GM21576 (cell line): ENCODE data around the gene ITIH1.

ENCODE experiments used
- ATAC-seq: cut with Tn5 transposase; IDR thresholded peaks from one replicate; pipeline ENCODE4 v1.9.1; 2021; ENCODE audit warnings: mild to moderate bottlenecking, moderate library complexity; ENCODE audit not compliant: unreplicated experiment

ITIH1 gene

DNA sequence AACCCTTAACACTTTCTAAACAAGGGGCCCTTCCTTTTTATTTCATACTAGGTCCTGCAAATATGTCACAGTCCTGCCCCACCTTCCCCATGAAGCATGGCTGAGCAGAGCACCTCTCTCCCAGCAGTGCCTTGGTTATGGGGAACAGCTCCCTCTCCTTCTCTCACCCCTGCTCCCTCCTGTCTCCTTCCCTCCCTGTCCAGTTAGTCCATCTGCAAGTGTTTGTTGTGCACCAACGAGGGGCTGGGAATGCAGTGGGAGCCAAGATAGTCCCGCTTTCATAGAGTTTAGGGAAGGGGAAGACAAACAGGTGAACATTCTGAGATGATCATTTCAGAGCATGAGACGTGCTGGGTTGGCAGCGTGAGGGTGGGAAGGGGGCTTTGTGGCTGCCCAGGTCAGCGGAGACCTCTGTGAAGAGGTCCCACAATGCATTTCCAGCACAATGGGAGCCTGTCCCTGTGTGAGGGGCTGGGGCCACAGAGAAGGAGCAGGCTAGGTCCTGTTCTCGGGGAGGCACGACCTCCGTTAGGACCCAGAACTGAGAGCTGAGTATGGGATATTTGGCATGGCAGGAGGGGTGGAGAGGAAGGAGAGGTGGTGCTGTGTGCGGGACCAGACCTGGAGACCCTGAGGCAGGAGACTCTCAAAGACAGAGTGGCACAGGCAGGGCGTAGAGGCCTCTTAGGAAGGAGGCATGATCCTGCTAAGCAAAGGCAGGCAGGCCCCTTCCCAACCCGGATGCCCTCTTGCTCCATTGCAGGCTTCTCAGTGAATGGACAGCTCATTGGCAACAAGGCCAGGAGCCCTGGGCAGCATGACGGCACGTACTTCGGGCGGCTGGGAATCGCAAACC is 11.7 kb downstream of the ITIH1 start:
- no peak for ATAC-seq

DNA sequence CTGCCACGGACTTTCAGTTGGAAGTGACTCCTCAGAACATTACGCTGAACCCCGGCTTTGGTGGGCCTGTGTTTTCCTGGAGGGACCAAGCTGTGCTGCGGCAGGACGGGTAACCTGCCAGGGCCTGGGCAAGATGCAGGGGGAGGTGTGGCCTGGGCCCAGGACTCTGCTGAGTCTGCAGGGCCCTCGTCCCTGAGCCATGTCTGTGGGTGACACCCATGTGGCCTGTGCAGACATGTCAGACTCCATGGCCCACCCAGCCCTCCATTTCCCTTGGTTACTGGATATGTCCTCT is 12.3 kb downstream of the ITIH1 start:
- ATAC-seq = no peak

DNA sequence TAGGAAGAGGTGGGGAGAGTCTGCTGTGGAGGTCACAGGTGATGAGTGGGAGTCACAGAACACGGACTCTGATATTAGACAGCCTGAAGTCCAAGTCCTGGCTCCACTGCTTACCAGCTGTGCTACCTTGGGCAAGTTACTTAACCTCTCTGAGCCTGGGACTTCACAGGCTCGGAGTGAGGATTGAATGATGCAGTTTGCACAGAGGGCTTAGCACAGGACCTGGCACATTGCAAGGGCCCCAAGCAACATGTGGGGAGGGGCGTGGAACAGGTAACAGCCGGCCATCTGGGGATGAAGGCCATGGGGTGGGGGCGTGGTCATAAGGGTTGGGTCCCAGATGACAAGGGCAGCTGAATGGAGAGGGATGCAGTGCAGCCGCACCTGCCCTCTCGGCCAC is 12.9 kb downstream of the ITIH1 start:
- ATAC-seq = no peak

DNA sequence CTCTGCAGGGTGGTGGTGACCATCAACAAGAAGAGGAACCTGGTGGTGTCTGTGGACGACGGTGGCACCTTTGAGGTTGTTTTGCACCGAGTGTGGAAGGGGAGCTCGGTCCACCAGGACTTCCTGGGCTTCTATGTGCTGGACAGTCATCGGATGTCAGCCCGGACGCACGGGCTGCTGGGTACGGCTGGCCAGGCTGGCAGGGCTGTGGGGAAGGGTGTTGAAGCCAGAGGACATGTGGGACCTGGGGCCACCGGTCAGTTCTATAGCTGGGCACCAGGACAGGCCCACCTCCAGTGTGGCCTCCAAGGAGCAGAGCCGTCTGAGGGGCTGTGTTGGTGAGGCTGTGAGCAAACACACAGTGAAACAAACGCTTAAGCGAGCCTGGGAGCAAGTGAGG is 13.3 kb downstream of the ITIH1 start:
- ATAC-seq = no peak

DNA sequence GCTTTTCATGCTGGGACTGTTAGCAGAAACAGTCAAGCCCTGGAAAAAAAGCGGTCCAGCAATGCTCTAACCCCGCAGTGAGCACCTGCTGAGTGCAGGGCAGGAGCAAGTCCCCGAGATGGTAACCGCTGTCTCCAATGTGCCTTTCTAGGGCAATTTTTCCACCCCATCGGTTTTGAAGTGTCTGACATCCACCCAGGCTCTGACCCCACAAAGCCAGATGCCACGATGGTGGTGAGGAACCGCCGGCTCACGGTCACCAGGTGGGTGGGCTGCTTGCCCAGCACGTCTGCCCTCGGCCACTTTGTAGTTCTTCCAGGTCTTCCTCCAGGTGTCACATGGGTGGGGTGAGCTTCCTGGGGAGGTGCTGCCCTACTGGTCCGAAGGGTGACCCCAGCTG is 14.0 kb downstream of the ITIH1 start:
- ATAC-seq = no peak

DNA sequence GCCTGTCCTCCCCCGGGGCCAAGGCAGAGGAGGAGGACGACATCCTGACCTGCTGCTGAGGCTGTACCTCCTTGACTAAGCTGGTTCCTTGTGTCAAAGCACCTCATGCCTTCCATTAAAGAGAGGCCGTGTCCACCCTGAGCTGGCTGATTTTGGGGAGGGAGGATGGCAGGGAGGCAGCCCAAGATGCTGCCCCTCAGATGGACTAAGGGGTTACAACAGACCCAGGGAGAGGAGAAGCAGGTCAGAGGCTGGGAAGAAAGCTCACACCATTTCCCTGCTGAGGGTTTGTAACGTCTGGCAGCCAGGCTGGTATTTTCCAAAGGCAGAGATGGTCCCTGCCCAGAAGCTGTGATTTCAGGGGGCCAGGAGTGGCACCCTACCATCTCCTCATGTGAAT is 14.5 kb downstream of the ITIH1 start:
- ATAC-seq = no peak

DNA sequence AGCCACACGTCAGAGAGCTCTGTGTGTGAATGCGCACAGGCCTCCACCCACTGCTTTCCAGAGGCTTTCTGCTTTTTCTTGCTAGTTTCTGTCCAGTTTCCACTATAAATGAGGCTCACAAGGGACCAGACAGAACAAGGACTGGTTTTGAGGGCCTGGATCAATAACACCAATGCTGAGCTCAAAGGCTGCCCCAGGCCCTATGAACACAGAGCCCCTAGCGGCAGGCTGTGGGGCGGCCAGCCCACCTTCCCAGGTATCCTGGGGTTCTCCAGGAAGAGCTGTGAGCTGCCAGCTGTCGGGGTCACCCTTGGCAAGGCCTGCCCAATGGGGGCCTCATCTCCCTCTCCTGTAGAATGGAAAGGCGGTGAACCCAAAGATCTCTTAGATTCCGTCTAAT is 15.0 kb downstream of the ITIH1 start:
- no peak for ATAC-seq

DNA sequence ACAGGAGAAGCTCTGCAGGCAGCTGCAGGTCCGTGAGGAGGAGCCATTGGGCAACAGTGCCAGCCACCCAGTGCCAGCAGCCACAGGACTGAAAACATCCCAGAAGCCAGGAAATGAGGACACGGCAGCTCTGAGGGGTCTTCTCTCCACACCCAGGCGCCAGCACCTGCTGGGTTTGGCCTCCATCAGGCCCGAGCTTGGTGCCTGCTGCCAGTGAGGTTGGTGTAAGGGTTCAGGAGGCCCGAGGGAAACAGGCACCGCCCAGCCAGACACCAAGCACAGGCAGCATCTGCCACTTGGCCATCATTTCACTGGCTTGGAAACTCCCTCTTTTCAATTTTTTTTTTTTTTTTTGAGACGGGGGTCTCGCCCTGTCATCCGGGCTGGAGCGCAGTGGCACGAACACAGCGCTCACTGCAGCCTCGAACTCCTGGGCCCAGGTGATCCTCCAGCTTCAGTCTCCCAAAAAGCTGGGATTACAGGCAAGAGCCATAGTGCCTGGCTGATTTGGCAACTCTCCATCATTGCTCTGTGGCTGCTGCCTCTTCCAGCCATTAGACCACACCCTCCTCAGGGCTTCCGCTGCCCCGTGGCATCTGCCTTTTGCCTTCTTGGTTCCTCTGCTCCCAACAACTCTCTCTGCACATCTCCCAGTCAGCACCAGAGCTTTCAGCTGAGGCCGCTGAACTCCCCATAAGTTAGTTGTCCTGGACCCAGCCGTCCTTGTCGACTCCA is 15.7 kb downstream of the ITIH1 start:
- no peak for ATAC-seq

DNA sequence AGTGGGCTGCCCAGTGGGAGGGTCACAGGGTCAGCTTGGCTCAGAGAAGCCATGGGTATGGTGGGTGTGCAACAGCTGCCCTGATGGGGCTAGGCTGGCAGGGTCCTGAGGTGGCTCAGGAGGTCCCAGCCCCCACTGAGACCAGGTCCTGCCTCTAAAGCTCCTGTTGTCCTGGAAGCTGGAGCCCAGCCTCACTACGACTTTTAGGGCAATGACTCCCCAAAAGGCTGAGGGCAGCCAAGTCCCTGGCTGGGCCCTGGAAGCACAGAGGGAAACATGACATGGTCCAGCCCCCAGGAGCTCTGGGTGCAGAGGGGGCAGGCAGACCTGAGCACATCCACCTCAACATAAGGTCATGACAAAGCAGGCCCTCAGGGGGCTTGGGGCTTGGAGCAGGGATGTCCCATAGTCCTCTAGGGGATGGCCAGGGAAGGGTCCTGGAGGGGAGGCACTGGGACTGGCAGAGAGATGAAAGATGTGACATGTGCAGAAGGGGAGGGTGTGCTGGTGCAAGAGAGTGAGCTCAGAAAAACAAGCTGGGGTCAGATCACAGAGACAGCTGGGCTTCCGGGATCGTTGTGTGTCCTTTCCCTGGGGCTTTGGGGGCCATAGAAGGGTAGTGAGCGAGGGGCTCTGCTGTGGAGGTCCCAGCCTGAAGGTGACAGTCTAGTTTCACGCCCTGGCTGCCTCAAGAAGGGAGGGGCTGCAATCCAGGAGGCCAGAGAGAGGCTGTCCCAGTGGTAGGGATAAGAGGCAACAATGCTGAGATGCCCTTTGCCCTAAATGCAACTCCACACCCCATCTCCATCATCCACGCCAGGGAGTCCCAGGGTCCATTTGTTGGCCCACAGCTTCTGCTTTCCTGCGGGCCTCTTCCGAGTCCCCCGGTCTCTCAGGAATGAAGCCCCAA is 16.6 kb downstream of the ITIH1 start:
- ATAC-seq = no peak

DNA sequence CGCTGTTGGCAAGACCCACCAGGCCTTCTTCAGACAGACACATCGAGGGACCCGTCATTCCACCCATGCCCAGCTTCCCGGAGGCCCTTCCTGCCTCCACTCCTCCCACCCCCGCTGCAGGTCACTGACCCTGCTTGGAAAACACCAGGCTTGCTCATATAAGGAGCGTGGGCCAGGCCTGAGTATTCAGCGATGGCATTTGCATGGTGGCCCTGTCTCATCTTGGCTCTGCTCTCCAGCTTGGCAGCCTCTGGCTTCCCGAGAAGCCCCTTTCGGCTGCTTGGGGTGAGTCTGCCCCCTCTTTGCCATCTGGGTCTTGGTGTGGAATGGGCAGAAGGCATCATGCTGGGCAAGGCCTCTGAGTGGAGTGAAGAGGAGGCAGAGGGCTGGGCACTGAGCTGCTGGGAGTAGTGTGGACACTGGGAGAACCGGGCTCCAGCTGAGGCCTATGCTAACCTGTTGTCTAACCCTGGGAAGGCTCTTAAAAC is 17.3 kb downstream of the ITIH1 start, which contains the start of gene ITIH3:
Gene ITIH3, plus strand, starts transcription at position 185 of the 488 bp plus-strand sequence. Its CDS starts 8 bp downstream, at position 193.
- ATAC-seq = no peak

DNA sequence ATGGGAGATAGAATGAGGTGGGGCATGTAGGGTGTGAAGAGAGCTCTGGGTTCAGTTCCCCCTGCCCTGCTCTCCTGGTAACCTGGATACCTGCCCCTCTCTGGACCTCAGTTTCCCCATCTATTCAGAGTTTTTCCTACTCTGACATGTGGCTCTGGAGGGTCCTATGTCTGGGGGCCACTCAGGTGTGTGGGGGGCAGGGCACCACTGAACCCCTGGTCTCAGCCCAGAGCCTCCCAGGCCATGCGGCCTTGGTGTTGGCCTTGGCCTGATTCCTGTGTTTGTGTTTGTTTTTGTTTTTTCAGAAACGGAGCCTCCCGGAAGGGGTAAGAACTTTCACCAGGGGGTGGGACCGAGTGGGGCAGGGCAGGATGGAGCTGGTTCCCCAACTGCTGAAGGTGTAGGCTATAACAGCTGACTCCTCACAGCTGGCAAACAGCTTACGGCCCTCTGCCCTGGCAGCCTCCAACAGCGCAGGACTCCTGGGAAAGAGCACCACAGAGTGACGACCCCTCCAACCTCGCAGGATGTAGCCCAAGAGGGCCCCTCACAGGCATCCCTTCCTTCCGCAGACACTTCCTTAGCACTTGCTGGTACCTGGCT is 18.0 kb downstream of the ITIH1 start:
- ATAC-seq = no peak

DNA sequence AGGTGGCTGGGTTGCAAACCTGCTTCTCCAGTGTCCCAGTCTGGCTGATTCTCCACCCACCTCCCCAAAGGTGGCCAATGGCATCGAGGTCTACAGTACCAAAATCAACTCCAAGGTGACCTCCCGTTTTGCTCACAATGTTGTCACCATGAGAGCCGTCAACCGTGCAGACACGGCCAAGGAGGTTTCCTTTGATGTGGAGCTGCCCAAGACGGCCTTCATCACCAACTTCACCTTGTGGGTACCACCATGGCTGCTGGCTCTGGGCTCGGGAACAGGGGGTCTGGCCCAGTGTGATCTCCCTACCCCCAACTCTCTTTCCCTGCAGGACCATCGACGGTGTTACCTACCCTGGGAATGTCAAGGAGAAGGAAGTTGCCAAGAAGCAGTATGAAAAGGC is 19.0 kb downstream of the ITIH1 start:
- no peak for ATAC-seq

DNA sequence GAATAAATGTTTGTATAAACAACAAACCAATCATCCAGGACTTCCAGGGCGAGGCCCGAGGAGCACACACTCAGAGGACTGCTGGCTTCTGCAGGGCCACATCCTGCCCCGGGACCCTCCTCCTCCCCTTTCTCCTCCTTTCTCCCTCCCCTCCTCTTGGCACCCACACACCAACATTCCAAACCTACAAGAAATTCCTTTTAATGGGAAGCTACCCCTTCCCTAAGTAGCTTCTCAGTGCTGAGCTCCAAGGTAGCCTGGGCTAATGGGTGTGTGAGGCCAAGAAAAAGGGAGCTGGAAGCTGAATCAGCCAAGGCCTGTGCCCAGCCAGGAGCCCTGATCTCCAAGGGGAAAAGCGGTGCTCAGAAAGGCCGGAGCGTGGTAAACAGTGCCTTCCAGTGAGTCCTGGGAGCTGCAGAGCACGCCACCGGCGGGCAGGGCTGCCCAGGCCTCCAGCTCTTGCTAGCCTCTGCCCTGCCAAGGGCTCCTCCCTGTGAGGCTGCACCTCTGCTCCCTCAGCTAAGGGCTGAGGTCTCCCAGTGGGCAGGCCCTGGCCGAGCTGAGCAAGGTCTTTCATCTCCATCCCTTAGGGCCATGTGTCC is 21.1 kb downstream of the ITIH1 start:
- ATAC-seq = no peak

DNA sequence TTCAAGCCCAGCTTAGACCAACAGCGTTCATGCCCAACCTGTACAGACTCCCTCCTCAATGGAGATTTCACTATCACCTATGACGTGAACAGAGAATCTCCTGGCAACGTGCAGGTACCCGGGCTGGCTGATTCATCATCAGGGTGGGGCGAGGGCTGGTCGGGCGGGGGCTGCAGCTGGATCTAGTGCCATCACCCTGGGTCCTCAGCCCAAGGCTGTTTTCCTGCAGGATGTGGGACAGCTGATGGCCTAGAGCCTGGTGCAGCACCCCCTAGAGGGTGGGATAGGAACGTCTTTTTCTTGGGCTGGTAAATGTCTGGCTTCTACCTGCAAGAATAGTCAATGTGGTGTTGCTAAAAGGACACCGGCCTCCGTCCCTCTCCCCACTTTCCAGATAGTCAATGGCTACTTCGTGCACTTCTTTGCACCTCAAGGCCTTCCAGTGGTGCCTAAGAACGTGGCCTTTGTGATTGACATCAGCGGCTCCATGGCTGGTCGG is 21.6 kb downstream of the ITIH1 start:
- ATAC-seq = no peak

DNA sequence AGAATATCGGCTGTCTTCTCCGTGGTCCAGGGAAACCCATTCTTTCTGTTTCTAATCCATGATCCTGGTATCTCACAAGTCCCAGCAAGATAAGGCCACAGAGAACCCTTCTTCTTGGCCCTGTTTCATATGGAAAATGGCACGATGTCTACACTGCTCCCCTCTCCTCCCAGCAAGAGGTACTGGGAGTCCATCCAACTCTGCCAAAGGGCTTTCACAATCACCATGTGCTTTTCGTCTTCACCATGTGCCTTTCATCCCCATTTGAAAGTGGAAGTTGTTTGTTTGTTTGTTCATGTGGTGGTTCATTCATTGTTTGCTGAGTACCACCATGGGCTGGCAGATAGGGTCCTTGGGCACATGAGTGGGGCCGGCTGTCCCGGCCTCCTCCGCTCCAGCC is 22.7 kb downstream of the ITIH1 start:
- ATAC-seq = no peak

DNA sequence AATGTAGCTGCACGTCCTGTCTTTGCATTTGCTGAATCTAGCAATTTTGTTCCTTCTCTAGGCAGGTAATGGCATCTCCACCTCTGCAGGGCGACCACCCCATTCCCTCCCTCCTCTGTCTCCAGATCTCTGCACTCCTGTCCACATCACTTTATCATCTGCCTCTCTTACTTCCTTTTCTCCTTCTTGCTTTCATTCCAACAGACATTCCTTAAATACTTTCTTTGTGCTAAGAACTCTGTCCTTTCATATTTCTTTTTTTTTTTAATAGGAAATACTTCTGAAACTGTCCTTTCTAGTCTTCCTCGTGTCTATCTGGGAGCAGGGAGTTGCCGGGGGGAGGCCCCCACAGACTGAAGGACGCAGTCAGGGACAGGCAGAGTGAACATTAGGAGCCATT is 24.4 kb downstream of the ITIH1 start:
- ATAC-seq = no peak

DNA sequence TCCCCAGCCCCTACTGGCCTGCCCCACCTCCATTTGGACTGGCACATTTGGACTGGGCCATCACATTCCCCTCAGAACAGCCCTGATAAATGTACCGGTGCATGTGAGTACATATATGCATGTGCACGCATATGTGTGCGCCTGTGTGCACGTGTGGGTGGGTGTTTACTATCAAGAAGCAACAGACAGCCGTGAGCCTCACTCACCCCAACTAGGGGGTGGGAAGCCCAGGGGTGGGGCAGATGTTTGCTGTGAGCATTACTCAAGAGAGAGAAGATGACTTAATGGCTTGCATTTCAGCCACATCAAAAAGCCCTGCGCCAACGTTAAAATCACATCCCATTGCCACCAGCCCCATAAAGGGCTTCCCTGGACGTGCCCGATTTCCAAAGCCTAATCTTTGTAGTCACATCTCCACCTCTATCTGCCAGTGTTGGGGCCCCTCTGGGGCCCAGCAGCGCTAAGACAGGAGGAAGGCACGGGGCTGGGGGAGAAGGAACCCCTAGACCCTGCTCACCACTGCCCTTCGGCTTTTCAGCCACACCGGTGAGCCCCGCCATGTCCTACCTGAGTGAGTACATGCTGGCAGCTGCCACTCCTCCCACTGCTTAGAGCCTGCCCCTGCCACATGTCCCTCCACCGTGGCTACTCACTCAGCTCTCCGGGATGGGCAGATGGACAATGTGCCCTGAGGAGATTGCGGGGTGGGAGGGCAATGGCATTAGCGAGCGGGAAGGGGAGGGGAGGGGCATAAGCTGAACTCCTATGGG is 28.1 kb downstream of the ITIH1 start:
- ATAC-seq = no peak

DNA sequence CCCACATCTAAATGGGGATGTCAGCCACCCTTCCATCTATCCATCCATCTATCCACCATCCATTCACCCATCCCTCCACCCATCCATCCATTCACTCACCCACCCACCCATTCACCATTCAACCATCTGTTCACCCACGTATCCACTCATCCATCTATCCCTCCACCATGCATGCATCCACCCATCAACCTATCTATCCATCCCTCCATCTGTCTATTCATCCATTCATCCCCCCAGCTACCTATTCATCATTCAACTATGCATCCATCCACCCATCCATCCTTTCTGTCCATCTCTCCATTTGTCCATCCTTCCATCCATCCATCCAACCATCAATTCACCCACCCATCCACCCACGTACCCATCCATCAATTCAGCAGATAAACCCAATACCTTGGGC is 31.8 kb downstream of the ITIH1 start:
- no peak for ATAC-seq

DNA sequence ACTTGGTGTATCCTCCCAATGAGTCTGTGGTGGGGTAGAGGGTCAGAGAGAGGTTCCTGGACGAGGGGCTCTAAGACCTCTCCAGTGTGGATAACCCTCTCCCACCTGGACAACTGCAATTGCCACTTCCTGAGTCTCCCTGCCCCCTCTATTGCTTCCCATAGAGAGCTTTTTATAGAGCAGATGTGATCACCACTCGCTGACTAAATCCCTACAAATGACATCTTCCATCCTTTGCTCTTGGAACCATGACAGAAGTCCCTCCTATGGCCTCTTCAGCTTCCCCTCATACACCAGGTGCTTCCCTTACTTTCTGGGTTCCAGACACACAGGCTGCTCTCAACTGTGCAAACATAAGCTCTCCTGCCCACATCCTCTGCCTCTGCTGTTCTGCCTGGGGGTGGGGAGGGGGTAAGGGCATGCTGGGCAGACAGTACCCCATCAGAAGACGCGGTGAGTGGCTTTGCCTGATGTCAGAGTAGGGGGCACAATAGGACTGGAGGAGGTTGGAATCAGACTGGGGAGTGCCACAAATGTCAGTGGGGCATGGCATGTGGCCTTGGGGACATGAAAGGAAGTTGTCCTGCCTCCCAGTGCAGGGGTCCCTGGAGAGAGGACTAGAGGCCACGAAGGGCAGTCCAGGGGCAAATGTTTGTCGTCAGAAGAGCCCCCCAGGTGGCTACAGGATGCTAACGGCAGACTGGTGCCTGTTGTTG is 32.4 kb downstream of the ITIH1 start:
- no peak for ATAC-seq
